ENCODE results near the gene TRPM8.

DNA sequence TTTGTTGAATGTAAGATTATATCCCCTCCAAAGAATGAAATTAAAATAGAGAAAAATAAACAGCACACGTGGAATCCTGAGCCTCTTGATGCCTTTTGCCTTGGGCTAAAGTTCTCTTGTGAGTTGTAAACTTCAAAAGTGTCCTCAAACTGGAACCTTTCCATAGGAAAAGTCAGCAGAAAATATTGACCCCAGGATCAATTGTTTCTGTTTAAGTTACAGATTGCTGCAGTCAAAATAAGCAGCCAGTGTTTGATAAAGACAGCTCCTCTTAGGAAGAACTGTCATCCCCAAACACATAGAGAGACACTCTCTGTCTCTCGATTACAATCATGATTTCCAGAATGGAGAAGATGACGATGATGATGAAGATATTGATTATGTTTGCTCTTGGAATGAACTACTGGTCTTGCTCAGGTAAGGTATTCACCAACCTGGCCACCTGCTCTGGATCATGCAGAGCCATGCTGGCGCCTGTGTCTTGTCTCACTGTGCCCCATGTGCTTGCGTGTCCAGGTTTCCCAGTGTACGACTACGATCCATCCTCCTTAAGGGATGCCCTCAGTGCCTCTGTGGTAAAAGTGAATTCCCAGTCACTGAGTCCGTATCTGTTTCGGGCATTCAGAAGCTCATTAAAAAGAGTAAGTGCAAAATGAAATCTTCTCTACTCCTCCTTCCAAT, 133.4 kb downstream of the TRPM8 start, which contains the start of gene SPP2:
- TF ChIP-seq, protein P1, sequence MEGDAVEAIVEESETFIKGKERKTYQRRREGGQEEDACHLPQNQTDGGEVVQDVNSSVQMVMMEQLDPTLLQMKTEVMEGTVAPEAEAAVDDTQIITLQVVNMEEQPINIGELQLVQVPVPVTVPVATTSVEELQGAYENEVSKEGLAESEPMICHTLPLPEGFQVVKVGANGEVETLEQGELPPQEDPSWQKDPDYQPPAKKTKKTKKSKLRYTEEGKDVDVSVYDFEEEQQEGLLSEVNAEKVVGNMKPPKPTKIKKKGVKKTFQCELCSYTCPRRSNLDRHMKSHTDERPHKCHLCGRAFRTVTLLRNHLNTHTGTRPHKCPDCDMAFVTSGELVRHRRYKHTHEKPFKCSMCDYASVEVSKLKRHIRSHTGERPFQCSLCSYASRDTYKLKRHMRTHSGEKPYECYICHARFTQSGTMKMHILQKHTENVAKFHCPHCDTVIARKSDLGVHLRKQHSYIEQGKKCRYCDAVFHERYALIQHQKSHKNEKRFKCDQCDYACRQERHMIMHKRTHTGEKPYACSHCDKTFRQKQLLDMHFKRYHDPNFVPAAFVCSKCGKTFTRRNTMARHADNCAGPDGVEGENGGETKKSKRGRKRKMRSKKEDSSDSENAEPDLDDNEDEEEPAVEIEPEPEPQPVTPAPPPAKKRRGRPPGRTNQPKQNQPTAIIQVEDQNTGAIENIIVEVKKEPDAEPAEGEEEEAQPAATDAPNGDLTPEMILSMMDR (IDR thresholded peaks at IDR 0.05; ENCODE audit: low read length), result no peak
- no peak for TF ChIP-seq EZH2 (IDR thresholded peaks at IDR 0.05; ENCODE audit: borderline replicate concordance, low read length)
